Activated CD8-positive, alpha-beta memory T cell treated with anti-CD3 and anti-CD28 coated beads, Interleukin-2, amount 50 U/mL, for 24 hours (primary cell): ENCODE results near the gene ACTMAP.
"Not testable (repeated sequence)": the region's sequence is repeated elsewhere in the genome, so short reads cannot be mapped to it uniquely, and the experiment has no call there.

ENCODE experiments used
- DNase-seq: peaks from one replicate; pipeline ENCODE4 v3.0.0-alpha.2; 2020; ENCODE audit errors: extremely low read depth

ACTMAP gene

GRCh38 chr19:40776364-40776763 lies 26.1 kb upstream of the ACTMAP start:
- no peak for DNase-seq

DNA sequence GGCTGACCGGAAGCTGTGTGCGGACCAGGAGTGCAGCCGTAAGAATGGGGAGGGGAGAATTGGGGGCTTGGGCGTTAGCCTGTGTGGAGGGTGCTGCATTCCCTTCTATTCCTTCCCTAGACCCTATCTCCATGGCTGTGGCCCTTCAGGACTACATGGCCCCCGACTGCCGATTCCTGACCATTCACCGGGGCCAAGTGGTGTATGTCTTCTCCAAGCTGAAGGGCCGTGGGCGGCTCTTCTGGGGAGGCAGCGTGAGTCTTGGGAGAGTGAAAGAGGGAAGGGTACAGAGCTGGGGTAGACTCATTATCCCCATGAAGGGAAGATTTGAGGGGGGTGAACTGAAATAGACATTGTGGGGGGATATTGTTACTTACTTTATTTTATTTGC lies 25.4 kb upstream of the ACTMAP start:
- no peak for DNase-seq

GRCh38 chr19:40774916-40775631 lies 24.8 kb upstream of the ACTMAP start, which contains the start of gene MIA:
Gene MIA (plus strand): TSS chr19:40775521. CDS start chr19:40775543, 22 bp downstream.
- DNase-seq = no peak

DNA sequence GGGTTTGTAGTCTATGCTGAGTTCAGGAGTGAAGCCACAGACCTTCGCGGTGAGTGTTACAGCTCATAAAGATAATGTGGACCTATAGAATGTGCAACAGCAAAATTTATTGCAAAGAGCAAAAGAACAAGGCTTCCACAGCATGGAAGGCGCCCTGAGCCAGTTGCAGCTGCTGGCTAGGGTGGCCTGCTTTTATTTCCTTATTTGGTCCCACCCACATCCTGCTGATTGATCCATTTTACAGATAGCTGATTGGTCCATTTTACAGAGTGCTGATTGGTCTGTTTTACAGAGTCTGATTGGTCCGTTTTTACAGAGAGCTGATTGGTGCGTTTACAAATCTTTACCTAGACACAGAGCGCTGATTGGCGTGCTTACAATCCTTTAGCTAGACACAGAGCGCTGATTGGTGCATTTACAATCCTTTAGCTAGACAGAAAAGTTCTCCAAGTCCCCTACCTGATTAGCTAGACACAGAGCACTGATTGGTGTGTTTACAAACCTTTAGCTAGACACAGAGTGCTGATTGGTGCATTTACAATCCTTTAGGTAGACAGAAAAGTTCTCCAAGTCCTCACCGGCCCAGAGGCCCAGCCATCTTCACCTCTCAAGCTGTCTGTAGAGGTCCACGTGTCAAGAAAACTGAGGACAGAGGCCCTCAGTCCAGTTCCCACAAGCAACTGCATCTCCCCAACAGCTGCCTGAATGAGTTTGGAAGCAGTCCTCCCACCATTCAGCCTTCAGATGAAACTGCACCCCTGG lies 21.0 kb upstream of the ACTMAP start:
- DNase-seq = not testable (repeated sequence)

- no peak for DNase-seq
Measured at GRCh38 chr19:40768869-40769268, 18.6 kb upstream of the ACTMAP start.

DNA sequence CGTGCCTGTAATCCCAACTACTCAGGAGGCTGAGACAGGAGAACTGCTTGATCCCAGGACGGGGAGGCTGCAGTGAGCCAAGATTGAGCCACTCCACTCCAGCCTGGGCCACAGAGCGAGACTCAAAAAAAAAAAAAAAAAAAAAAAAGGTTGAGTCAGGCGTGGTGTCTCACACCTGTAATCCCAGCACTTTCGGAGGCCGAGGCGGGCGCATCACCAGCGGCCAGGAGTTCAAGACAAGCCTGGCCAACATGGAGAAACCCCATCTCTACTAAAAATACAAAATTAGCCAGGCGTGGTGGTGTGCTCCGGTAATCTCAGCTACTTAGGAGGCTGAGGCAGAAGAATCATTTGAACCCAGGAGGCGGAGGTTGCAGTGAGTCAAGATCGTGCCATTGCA lies 16.1 kb upstream of the ACTMAP start:
- DNase-seq = not testable (repeated sequence)

DNA sequence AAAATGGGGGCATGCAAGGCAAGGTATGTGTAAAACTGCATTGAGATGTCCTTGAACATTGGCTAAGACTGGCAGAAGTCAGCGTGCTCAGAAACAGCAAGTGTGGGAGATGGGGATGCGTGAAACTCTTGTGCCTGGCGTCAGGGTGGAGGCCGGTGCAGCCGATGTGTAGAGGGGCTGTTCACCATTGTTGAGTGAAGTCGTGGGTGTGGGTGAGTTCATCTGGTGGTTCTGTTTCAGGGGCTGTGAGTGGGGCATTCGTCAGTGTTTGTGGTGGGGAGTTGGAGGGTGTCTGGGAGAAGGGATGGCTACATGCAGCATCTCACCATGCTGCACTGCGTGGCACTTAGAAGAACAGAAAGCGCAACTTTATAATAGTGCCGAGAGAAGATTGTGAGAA lies 13.7 kb upstream of the ACTMAP start:
- no peak for DNase-seq

- DNase-seq = no peak
Measured at GRCh38 chr19:40763526-40763925, 13.2 kb upstream of the ACTMAP start.

- no peak for DNase-seq
Measured at GRCh38 chr19:40762754-40763470, 12.6 kb upstream of the ACTMAP start.

- no peak for DNase-seq
Measured at GRCh38 chr19:40759352-40759751, 9.1 kb upstream of the ACTMAP start.

- no peak for DNase-seq
Measured at GRCh38 chr19:40758491-40758890, 8.2 kb upstream of the ACTMAP start.

GRCh38 chr19:40756502-40757110 lies 6.3 kb upstream of the ACTMAP start:
- no peak for DNase-seq

DNA sequence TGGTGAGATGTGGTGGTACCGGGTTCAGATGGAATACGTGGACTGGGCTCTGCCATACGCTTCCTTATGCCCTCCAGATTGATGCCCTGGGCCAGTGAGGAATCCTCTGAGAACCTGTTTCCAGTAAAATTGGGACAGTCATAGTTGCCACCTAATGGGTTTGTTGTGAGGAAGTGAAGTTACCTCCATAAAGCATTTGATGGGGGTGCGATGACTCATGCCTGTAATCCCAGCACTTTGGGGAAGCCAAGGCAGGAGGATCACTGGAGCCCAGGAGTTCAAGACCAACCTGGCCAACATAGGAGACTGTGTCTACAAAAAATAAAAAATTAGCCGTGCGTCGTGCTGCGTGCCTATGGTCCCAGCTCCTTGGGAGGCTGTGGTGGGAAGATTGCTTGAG lies 5.5 kb upstream of the ACTMAP start:
- no peak for DNase-seq

DNA sequence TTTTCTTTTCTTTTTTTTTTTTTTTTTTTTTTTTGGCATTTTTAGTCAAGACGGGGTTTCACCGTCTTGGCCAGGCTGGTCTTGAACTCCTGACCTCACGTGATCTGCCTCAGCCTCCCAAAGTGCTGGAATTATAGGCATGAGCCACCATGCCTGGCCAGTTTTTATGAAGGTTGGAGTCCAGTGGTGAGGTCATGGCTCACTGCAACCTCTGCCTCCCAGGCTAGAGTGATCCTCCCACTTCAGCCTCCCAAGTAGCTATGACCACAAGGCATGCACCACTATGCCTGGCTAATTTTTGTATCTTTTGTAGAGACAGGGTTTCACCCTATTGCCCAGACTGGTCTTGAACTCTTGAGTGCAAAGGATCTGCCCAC lies 5.0 kb upstream of the ACTMAP start:
- no peak for DNase-seq

GRCh38 chr19:40754611-40755247 lies 4.5 kb upstream of the ACTMAP start:
- DNase-seq = peak; percentile 51

DNA sequence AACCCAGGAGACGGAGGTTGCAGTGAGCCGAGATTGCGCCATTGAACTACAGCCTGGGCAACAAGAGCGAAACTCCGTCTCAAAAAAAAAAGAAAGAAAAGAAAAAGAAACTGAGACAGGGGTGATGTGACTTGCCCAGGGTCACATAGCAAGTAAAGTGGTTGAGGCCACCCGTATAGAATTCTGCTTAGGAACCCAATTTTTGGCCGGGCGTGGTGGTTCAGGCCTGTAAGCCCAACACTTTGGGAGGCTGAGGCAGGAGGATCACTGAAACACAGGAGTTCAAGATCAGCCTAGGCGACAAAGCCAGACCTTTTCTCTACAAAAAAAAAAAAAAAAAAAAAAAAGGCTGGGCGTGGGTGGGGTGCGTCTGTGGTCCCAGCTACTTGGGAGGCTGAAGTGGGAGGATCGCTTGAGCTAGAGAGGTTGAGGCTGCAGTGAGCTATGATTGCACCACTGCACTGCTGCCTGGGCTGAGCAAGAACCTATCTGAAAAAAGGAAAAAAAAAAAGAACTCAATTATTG lies 2.0 kb upstream of the ACTMAP start:
- DNase-seq = no peak

DNA sequence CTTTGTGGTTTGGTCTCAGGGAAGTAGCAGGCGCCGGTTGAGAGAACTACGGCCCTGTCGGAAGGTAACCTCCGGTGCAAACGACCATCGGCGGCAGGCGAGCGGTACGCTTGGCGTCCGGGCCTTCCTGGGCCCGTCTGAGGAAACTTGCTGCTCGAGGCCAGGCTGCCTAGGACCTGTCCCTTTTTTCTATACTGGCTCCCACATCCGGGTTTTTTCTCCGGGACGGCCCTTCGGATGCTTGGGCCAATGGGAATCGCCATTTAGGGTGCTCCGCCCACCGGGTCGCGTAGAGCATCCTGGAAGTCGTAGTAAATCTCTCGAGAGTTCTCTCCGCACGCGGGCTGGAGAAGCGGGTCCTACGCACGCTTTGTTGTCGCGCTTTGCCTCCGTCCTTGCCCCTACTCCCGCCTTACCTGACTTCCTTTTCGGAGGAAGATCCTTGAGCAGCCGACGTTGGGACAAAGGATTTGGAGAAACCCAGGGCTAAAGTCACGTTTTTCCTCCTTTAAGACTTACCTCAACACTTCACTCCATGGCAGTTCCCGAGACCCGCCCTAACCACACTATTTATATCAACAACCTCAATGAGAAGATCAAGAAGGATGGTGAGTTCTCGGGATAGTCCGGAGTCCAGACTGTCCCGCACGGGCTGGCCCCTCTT lies 729 bp upstream of the ACTMAP start, which contains the start of gene SNRPA:
Gene SNRPA (plus strand): TSS at position 330 of the 664 bp plus-strand sequence. CDS start 206 bp downstream, at position 536.
- DNase-seq = peak; percentile 91

- no peak for DNase-seq
Measured at GRCh38 chr19:40747536-40747935, 2.7 kb downstream of the ACTMAP start.

GRCh38 chr19:40745402-40745780 lies 4.9 kb downstream of the ACTMAP start:
- no peak for DNase-seq

DNA sequence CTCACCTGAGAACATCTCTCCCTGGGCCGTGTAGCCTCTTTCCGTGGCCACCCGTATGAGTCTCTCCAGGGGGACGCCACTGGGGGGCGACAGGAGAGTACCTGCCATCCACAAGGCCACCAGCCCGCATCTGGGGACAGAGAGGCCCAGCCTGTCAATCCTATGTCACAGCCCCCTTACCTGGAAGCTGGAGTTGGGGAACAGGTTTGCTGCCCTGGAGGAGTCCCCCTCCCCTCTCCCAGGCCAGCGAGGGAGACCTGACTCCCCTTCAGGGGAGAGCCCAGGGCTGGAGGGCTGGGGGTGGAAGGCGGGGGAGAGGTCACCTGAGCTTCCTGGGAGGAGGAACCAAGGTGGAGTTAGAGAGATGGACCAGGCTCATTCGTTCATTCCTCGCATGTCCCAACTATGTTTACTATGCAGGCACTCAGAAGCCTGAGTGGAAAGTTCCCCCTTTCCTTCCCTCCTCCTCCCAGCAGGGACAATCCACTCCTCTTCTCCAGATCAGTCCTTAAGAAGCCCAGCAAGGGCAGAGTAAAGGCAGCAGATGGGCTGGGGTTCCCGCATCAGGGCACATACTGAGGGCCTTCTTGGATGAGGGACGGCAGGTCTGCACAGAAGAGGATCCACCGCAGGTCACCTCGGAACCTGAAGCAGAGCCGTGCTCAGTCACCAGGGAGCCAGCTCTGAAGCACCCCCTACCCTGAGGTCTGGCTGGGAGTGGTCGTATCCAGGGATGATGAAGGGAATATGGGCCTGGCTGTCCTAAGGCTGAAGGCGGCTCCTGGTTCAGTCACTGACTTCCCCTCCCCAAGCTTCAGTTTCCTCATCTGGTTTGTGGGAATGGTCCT lies 5.5 kb downstream of the ACTMAP start:
- no peak for DNase-seq
